ENCODE measurements around the gene FMO4. TPM values are rescaled to one million over a fixed set of nuclear protein-coding genes. Genes with fewer than 3 reads are reported as not detected.

FMO4 gene
- total and polyA plus RNA-seq, 10 of the 15 experiments (the other 5 are each of a cell fraction or from before 2014, with no cell fraction given), result 0.26 to 3.0 (median 1.1) TPM

- TF ChIP-seq RB1 (IDR thresholded peaks at IDR 0.05; ENCODE audit: borderline replicate concordance) (no peak), GATAD2B (conservative IDR thresholded peaks at IDR 0.05; ENCODE audit: low read depth) (no peak), RAD51 (IDR thresholded peaks at IDR 0.05) (no peak), RELA (IDR thresholded peaks at IDR 0.05; ENCODE audit: borderline replicate concordance, partially characterized antibody) (no peak), RFX5 (IDR thresholded peaks at IDR 0.05; ENCODE audit: low read depth, low read length) (no peak), ZBTB11 (CRISPR knock-in tag; IDR thresholded peaks at IDR 0.05) (no peak), SMAD5 (IDR thresholded peaks at IDR 0.05; ENCODE audit: low read depth) (no peak), TBL1XR1 (IDR thresholded peaks at IDR 0.05; ENCODE audit: low read depth, low read length) (no peak), MLLT1 (IDR thresholded peaks at IDR 0.05) (no peak), NFYA (IDR thresholded peaks at IDR 0.05; ENCODE audit: borderline replicate concordance, low read depth, low read length) (no peak)
These were observed 47.1 kb upstream of the FMO4 start (continued) for GRCh38 chr1:171266930-171267329.
